ENCODE data around the gene PLA2G4D. TPM values are rescaled to one million over a fixed set of nuclear protein-coding genes. Genes with fewer than 3 reads are reported as not detected.

The PLA2G4D gene, protein sequence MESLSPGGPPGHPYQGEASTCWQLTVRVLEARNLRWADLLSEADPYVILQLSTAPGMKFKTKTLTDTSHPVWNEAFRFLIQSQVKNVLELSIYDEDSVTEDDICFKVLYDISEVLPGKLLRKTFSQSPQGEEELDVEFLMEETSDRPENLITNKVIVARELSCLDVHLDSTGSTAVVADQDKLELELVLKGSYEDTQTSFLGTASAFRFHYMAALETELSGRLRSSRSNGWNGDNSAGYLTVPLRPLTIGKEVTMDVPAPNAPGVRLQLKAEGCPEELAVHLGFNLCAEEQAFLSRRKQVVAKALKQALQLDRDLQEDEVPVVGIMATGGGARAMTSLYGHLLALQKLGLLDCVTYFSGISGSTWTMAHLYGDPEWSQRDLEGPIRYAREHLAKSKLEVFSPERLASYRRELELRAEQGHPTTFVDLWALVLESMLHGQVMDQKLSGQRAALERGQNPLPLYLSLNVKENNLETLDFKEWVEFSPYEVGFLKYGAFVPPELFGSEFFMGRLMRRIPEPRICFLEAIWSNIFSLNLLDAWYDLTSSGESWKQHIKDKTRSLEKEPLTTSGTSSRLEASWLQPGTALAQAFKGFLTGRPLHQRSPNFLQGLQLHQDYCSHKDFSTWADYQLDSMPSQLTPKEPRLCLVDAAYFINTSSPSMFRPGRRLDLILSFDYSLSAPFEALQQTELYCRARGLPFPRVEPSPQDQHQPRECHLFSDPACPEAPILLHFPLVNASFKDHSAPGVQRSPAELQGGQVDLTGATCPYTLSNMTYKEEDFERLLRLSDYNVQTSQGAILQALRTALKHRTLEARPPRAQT
- total RNA-seq (not detected in 2 replicates), polyA plus RNA-seq (not detected in 2 replicates), polyA minus RNA-seq (not detected in 2 replicates), Bru-seq, nascent RNA (not detected), BruChase-seq, experiment 1, labeled RNA remaining after a 6-hour chase (not detected), BruChase-seq, experiment 2, labeled RNA remaining after a 2-hour chase (not detected)
- polyA plus RNA-seq (2011; cell fraction: cytosol; rRNA removed): not detected in 2 replicates
- polyA plus RNA-seq (2011; cell fraction: nucleus; rRNA removed): not detected in 2 replicates
- polyA plus RNA-seq (2012): not detected in 2 replicates
- not detected for polyA minus RNA-seq (2011; cell fraction: cytosol; rRNA and poly(A)+ RNA removed)
- polyA minus RNA-seq (2011; cell fraction: nucleus; rRNA and poly(A)+ RNA removed): not detected in 2 replicates
- long read RNA-seq: 0 reads

- DNase-seq (ENCODE audit: low read depth, low spot score): no peak
- no peaks in the 10 kb centered on the region for H3K4me1 ChIP-seq (ENCODE audit: control insufficient read depth, extremely low read depth, insufficient read depth, low read length)
- dilution Hi-C loops (cut with MboI; ENCODE audit: extremely low pct_ligation_motif_present, low sequenced_read_pairs) (no loop called here), intact Hi-C loops (cut with micrococcal nuclease) (no loop called here)
- peaks cover 2 to 7% of the 10 kb centered on the region in 2 experiments for H3K27me3 ChIP-seq (ENCODE audit: control insufficient read depth in 2 of 2, insufficient read depth in 2 of 2, low read length in 2 of 2)
- H3K9ac ChIP-seq (replicated peaks; ENCODE audit: extremely low read depth, insufficient read depth, low read length): no peak within 1 kb of the TSS
- CTCF ChIA-PET: interaction anchor here (1.8 to 4.3 kb wide), 3 partner anchors 10 to 40 kb away, joined by 4 to 33 read pairs (median 11); no protein-coding TSS in a partner anchor
- POLR2A ChIA-PET: no interaction called here
- no peak within 1 kb of the TSS for H2AFZ ChIP-seq (ENCODE audit: low read depth, low read length)
- H4K20me1 ChIP-seq (replicated peaks; ENCODE audit: control insufficient read depth, extremely low read depth, insufficient read depth, low read length): no peaks in the 10 kb centered on the region
- TF ChIP-seq EZH2 (IDR thresholded peaks at IDR 0.05; ENCODE audit: borderline replicate concordance, low read depth, low read length, severe bottlenecking) (no peak), POLR2A (IDR thresholded peaks at IDR 0.05; ENCODE audit: low read depth, low read length) (no peak), MYC (IDR thresholded peaks at IDR 0.05; ENCODE audit: low read depth, low read length) (no peak)
- no peaks in the 10 kb centered on the region for H3K79me2 ChIP-seq (ENCODE audit: control insufficient read depth, insufficient read depth, low read length)
- no peak within 1 kb of the TSS for H3K4me2 ChIP-seq (ENCODE audit: insufficient read depth, low read length)
- FAIRE-seq: no peak
- no peak within 1 kb of the TSS for H3K27ac ChIP-seq (ENCODE audit: insufficient read depth, low read depth, low read length)
- no peaks in the 10 kb centered on the region for H3K9me3 ChIP-seq (replicated peaks; ENCODE audit: control insufficient read depth, insufficient read depth, low read length)
- H3K36me3 ChIP-seq (ENCODE audit: control insufficient read depth in 2 of 2, extremely low read depth in 1 of 2, insufficient read depth in 2 of 2, low read length in 2 of 2): no peaks in the 10 kb centered on the region
- no peak within 1 kb of the TSS for H3K4me3 ChIP-seq (replicated peaks in 1 of 3; ENCODE audit: insufficient read depth in 1 of 3, low read depth in 1 of 3, low read length in 3 of 3)
- no peaks in the 10 kb centered on the region for H3K9me1 ChIP-seq (replicated peaks; ENCODE audit: control insufficient read depth, extremely low read depth, insufficient read depth, low read length)
- BruUV-seq (replicated peaks): no TSS peak
Observed at GRCh38 chr15:42094512-42094963, at the start of gene PLA2G4D. Gene PLA2G4D, minus strand, starts transcription at chr15:42094562. Its CDS starts 103 bp downstream, at chr15:42094459.

DNA sequence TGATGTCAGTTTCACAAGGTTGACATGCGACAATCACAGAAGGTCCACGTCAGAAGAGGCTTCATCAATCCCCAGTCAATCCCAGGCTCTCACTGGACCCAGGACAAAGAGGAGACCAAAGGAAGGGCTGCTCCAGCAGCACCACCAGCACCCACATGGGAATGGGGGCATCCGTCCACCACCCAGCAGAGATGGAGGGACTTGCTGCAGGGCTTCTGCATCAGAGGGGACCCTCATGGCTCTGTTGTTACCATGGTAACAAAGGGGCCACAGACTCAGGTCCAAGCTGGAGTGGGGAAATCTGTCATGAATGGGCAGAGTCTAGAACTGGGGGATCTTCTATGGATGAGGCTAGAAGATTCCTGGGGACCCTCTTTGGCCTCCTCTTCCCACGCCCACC is 49.0 kb upstream of the PLA2G4D start:
- FAIRE-seq (no peak), DNase-seq (ENCODE audit: low read depth, low spot score) (no peak)
- Histone ChIP-seq H2AFZ (ENCODE audit: low read depth, low read length) (no peak overlapping the region), H3K79me2 (ENCODE audit: control insufficient read depth, insufficient read depth, low read length) (no peaks in the 10 kb centered on the region), H3K4me3 (replicated peaks in 1 of 3; ENCODE audit: insufficient read depth in 1 of 3, low read depth in 1 of 3, low read length in 3 of 3) (no peak overlapping the region), H3K4me2 (ENCODE audit: insufficient read depth, low read length) (no peak overlapping the region), H3K9me3 (replicated peaks; ENCODE audit: control insufficient read depth, insufficient read depth, low read length) (no peaks in the 10 kb centered on the region), H3K9me1 (replicated peaks; ENCODE audit: control insufficient read depth, extremely low read depth, insufficient read depth, low read length) (no peaks in the 10 kb centered on the region), H3K4me1 (ENCODE audit: control insufficient read depth, extremely low read depth, insufficient read depth, low read length) (no peaks in the 10 kb centered on the region), H3K9ac (replicated peaks; ENCODE audit: extremely low read depth, insufficient read depth, low read length) (no peak overlapping the region), H4K20me1 (replicated peaks; ENCODE audit: control insufficient read depth, extremely low read depth, insufficient read depth, low read length) (no peaks in the 10 kb centered on the region), H3K36me3 (ENCODE audit: control insufficient read depth in 2 of 2, extremely low read depth in 1 of 2, insufficient read depth in 2 of 2, low read length in 2 of 2) (no peaks in the 10 kb centered on the region), H3K27me3 (ENCODE audit: control insufficient read depth in 2 of 2, insufficient read depth in 2 of 2, low read length in 2 of 2) (peaks cover 4 to 7% of the 10 kb centered on the region in 2 experiments), H3K27ac (ENCODE audit: insufficient read depth, low read depth, low read length) (no peak overlapping the region)
- ChIA-PET POLR2A (no interaction called here), CTCF (interaction anchor here (0.8 kb wide), 1 partner anchor 15 kb away, joined by 4 read pairs; no protein-coding TSS in a partner anchor)
- BruUV-seq (replicated peaks): no TSS peak
- intact Hi-C loops (cut with micrococcal nuclease) (no loop called here), dilution Hi-C loops (cut with MboI; ENCODE audit: extremely low pct_ligation_motif_present, low sequenced_read_pairs) (no loop called here)
- TF ChIP-seq EZH2 (IDR thresholded peaks at IDR 0.05; ENCODE audit: borderline replicate concordance, low read depth, low read length, severe bottlenecking) (no peak), MAX (IDR thresholded peaks at IDR 0.05; ENCODE audit: insufficient read depth, insufficient read length) (no peak), MYC (IDR thresholded peaks at IDR 0.05; ENCODE audit: low read depth, low read length) (no peak), GATA2 (IDR thresholded peaks at IDR 0.05; ENCODE audit: insufficient read depth, insufficient read length, low read depth, low read length) (no peak)
